K562 (cell line): ENCODE data around the gene PLXDC1. TPM values are rescaled to one million over a fixed set of nuclear protein-coding genes. Genes with fewer than 3 reads are reported as not detected.

Source experiments
- ATAC-seq: fragments of 200-7000 bp; cut with Tn5 transposase; 3 replicates; pipeline ENCODE4 v1.9.1; 2020; ENCODE audit warnings: moderate library complexity
- BruUV-seq: library from RNA; stranded (reverse); fragments of 400-500 nt; replicated peaks from 2 replicates; lab custom pipeline; 2021; lab: Mats Ljungman, UMichigan
- CTCF ChIA-PET: fragments of 300-600 bp; formaldehyde crosslinking; extraction: SDS; loops from one replicate; lab custom pipeline; 2021; ENCODE audit warnings: low intra/inter-chr PET ratio; lab: Yijun Ruan, JAX
- POLR2A ChIA-PET: fragments of 300-600, 350-650 bp; sonication (Branson Sonifier 250); formaldehyde crosslinking; extraction: SDS; loops from one replicate; lab custom pipeline; 2021; ENCODE audit warnings: antibody characterized with exemption, inconsistent platforms; lab: Yijun Ruan, JAX
- DNase-seq, 4 experiments: peaks; one replicate each; pipeline versions ENCODE4 v3.0.0 to v3.0.0-alpha.2; 2011 to 2018; ENCODE audit warnings: low spot score in 3 of 4, mixed read lengths in 3 of 4; ENCODE audit errors: extremely low read depth in 1 of 4
- FAIRE-seq: peaks from 2 replicates; lab custom pipeline; 2011; peaks lifted over from hg19 to GRCh38; lab: Jason Lieb, UNC
- H2AFZ ChIP-seq: 2 replicates; pipeline ENCODE4 v1.6.0; 2011; ENCODE audit warnings: low read depth, low read length, control low read depth, inconsistent platforms
- H3K27ac ChIP-seq: fragments of 200-600 bp; 3 replicates; pipeline ENCODE4 v1.8.0; 2011; ENCODE audit warnings: low read depth, mild to moderate bottlenecking, control low read depth, inconsistent platforms, low read length, moderate library complexity, mixed read lengths; ENCODE audit errors: extremely low read depth
- H3K27me3 ChIP-seq, 2 experiments: fragments of 300-600 bp in 1 of 2; 2 replicates in 1 of 2; 3 replicates in 1 of 2; pipeline versions ENCODE4 v1.6.0 to v1.8.0; 2011; ENCODE audit warnings: inconsistent platforms in 2 of 2, low read length in 2 of 2, mild to moderate bottlenecking in 1 of 2, mixed read lengths in 1 of 2, moderate library complexity in 1 of 2; ENCODE audit not compliant: control insufficient read depth in 2 of 2, insufficient read depth in 2 of 2
- H3K36me3 ChIP-seq: fragments of 300-600 bp; 3 replicates; pipeline ENCODE4 v1.8.0; 2011; ENCODE audit warnings: mild to moderate bottlenecking, low read length, inconsistent platforms; ENCODE audit not compliant: control insufficient read depth, insufficient read depth
- H3K4me1 ChIP-seq, 2 experiments: fragments of 200-600 bp in 1 of 2; replicated peaks in 1 of 2; 2 replicates in 1 of 2; 3 replicates in 1 of 2; pipeline versions ENCODE4 v1.5.1 to v1.8.0; 2011; ENCODE audit warnings: inconsistent platforms in 2 of 2, low read length in 2 of 2, mild to moderate bottlenecking in 1 of 2, mixed read lengths in 1 of 2, moderate library complexity in 1 of 2; ENCODE audit not compliant: control insufficient read depth in 2 of 2, insufficient read depth in 2 of 2
- H3K4me2 ChIP-seq: 2 replicates; pipeline ENCODE4 v1.6.1; 2011; ENCODE audit warnings: low read length, control low read depth, inconsistent platforms, mixed read lengths; ENCODE audit not compliant: insufficient read depth
- H3K4me3 ChIP-seq: fragments of 200-600 bp; sonication (generic), shearing (Covaris generic); 2 replicates; pipeline ENCODE4 v1.5.1; 2016; ENCODE audit warnings: control low read depth, inconsistent platforms
- H3K79me2 ChIP-seq: fragments of 200-600 bp; 3 replicates; pipeline ENCODE4 v1.8.0; 2011; ENCODE audit warnings: low read length, inconsistent platforms; ENCODE audit not compliant: control insufficient read depth, insufficient read depth
- H3K9ac ChIP-seq, 2 experiments: 2 replicates each; pipeline versions ENCODE4 v1.6.0 to v1.6.1; 2011; ENCODE audit warnings: low read depth in 2 of 2, low read length in 2 of 2, control low read depth in 1 of 2, inconsistent platforms in 1 of 2, mild to moderate bottlenecking in 1 of 2, mixed read lengths in 1 of 2; ENCODE audit not compliant: insufficient read depth in 1 of 2
- H3K9me1 ChIP-seq: one replicate; pipeline ENCODE4 v1.6.0; 2011; ENCODE audit warnings: inconsistent platforms, mild to moderate bottlenecking, low read length, moderate library complexity; ENCODE audit not compliant: control insufficient read depth, insufficient read depth
- H3K9me3 ChIP-seq: replicated peaks from 2 replicates; pipeline ENCODE4 v1.5.1; 2011; ENCODE audit warnings: low read depth, low read length, inconsistent platforms; ENCODE audit not compliant: control insufficient read depth, insufficient read depth
- H4K20me1 ChIP-seq: replicated peaks from 2 replicates; pipeline ENCODE4 v1.6.1; 2011; ENCODE audit warnings: low read length, inconsistent platforms, mixed read lengths; ENCODE audit not compliant: control insufficient read depth, insufficient read depth
- ATF3 ChIP-seq, 2 experiments: fragments of 450-650 bp in 1 of 2; sonication (generic) in 1 of 2; formaldehyde crosslinking in 1 of 2; IDR thresholded peaks in 1 of 2; conservative IDR thresholded peaks in 1 of 2; 2 replicates each; pipeline versions ENCODE4 v1.6.1 to v1.8.1; 2016 to 2023; ENCODE audit warnings: mild to moderate bottlenecking in 2 of 2, moderate library complexity in 2 of 2, inconsistent platforms in 1 of 2, missing genetic modification reagents in 1 of 2
- BRF2 ChIP-seq: IDR thresholded peaks from 3 replicates; pipeline ENCODE4 v1.6.1; 2011; ENCODE audit warnings: borderline replicate concordance, mild to moderate bottlenecking; ENCODE audit not compliant: insufficient read length, insufficient read depth
- CBFA2T3 ChIP-seq: fragments of 450-650 bp; IDR thresholded peaks from 2 replicates; pipeline ENCODE4 v1.6.1; 2017
- JUND ChIP-seq, 2 experiments: IDR thresholded peaks; 2 replicates in 1 of 2; 3 replicates in 1 of 2; pipeline ENCODE4 v1.6.1; 2011; ENCODE audit warnings: borderline replicate concordance in 2 of 2, low read depth in 2 of 2, low read length in 2 of 2, improper control_type of control experiment in 1 of 2, missing biosample characterization in 1 of 2, missing genetic modification characterization in 1 of 2, missing genetic modification reagents in 1 of 2
- KAT2B ChIP-seq: IDR thresholded peaks from one replicate; pipeline ENCODE4 v1.6.1; 2012; ENCODE audit warnings: low read depth, mild to moderate bottlenecking, control low read depth, inconsistent platforms, low read length, moderate library complexity
- NELFE ChIP-seq: IDR thresholded peaks from 2 replicates; pipeline ENCODE4 v1.6.1; 2011; ENCODE audit warnings: mild to moderate bottlenecking; ENCODE audit not compliant: insufficient read depth, insufficient read length
- NR4A1 ChIP-seq, 2 experiments: fragments of 250-450 bp in 1 of 2; fragments of 450-650 bp in 1 of 2; sonication (Bioruptor Pico) in 1 of 2; IDR thresholded peaks; 2 replicates each; pipeline versions ENCODE4 v1.4.0 to v1.6.1; 2016 to 2020; ENCODE audit warnings: mild to moderate bottlenecking in 2 of 2, missing compliant biosample characterization in 1 of 2, missing genetic modification characterization in 1 of 2, moderate library complexity in 1 of 2
- SMARCE1 ChIP-seq: fragments of 450-650 bp; IDR thresholded peaks from 2 replicates; pipeline ENCODE4 v1.7.1; 2016; ENCODE audit warnings: mild to moderate bottlenecking
- TAF9B ChIP-seq: fragments of 450-650 bp; IDR thresholded peaks from 2 replicates; pipeline ENCODE4 v1.6.1; 2018; ENCODE audit warnings: mild to moderate bottlenecking; ENCODE audit not compliant: partially characterized antibody
- TRIM25 ChIP-seq: fragments of 450-650 bp; IDR thresholded peaks from 2 replicates; pipeline ENCODE4 v1.7.0; 2016; ENCODE audit warnings: borderline replicate concordance
- U2AF1 ChIP-seq: fragments of 200-400 bp; formaldehyde crosslinking; optimal IDR thresholded peaks from 2 replicates; pipeline ENCODE3; 2017; ENCODE audit warnings: mild to moderate bottlenecking, low read depth, low read length, moderate library complexity
- ZNF165 ChIP-seq: fragments of 250-450 bp; sonication (Bioruptor Pico); IDR thresholded peaks from 2 replicates; pipeline ENCODE4 v1.4.0; 2020; ENCODE audit warnings: borderline replicate concordance
- ZNF224 ChIP-seq: sonication (generic); formaldehyde crosslinking; IDR thresholded peaks from 2 replicates; pipeline ENCODE4 v1.8.0; 2022; ENCODE audit warnings: mild to moderate bottlenecking, missing genetic modification reagents
- ZNF347 ChIP-seq: fragments of 450-650 bp; formaldehyde crosslinking; IDR thresholded peaks from 2 replicates; pipeline ENCODE4 v1.4.0; 2020; ENCODE audit warnings: low read depth, mild to moderate bottlenecking, moderate library complexity
- ZNF512 ChIP-seq: IDR thresholded peaks from 2 replicates; pipeline ENCODE4 v1.6.1; 2016; ENCODE audit warnings: missing genetic modification characterization, missing compliant biosample characterization
- ZNF77 ChIP-seq: fragments of 250-450 bp; sonication (Bioruptor Pico); IDR thresholded peaks from 2 replicates; pipeline ENCODE4 v1.5.0; 2020
- WGBS: fragments of 100-300 bp; shearing (Covaris generic); methylation state at CpG from one replicate; pipeline ENCODE4 v1.1.6; 2016; ENCODE audit warnings: low coverage, mixed read lengths; ENCODE audit not compliant: insufficient coverage; ENCODE audit errors: missing lambda C conversion rate; 5-methylcytosine and 5-hydroxymethylcytosine counted together
- in situ Hi-C: fragments of 300-500 bp; cut with MboI; formaldehyde crosslinking; loops from 4 replicates; pipeline ENCODE4 v1.15.0; 2018; ENCODE audit warnings: inconsistent platforms, mixed read lengths
- intact Hi-C: fragments of 100-400 bp; cut with micrococcal nuclease; formaldehyde crosslinking; loops from 2 replicates; pipeline ENCODE4 v1.14.2; 2022
- polyA plus RNA-seq, 8 experiments: library from polyadenylated mRNA; depleted of rRNA in 4 of 8; stranded (reverse) in 5 of 8; unstranded in 3 of 8; fragments of >200 nt; fragmentation: Nextera tagmentation in 2 of 8; fragmentation: Illumina TruSeq in 1 of 8; extraction: Ambion mirVana in 2 of 8; extraction: Trizol in 1 of 8; gene quantifications; 2 replicates each; pipeline versions ENCODE4 v1.2.1 to v1.2.3, GENCODE V29; 2011 to 2014; ENCODE audit warnings: inconsistent platforms in 1 of 8, missing spikeins in 1 of 8
- total RNA-seq, 7 experiments: library from RNA; depleted of rRNA in 6 of 7; stranded (reverse); fragments of >200 nt in 6 of 7; fragmentation: Illumina TruSeq in 2 of 7; extraction: Trizol in 2 of 7; gene quantifications; 2 replicates each; pipeline versions ENCODE4 v1.2.1 to v1.2.3, GENCODE V29; 2011 to 2021; ENCODE audit warnings: low replicate concordance in 1 of 7

Gene PLXDC1
- total and polyA plus RNA-seq, 9 of the 15 experiments (the other 6 are each of a cell fraction or from before 2014, with no cell fraction given), result not detected

- POLR2A ChIA-PET, result interaction anchor here (0.6 to 1.3 kb wide), 4 partner anchors 7 to 115 kb away, joined by 3 to 5 read pairs (median 3); no protein-coding TSS in a partner anchor
- ATAC-seq (peak; percentile 37; the same call in 2 of the 3 replicates), DNase-seq (peak; percentile 37 to 60 (median 54)), FAIRE-seq (peak; percentile 63)
- in situ Hi-C loops (no loop called here), intact Hi-C loops (no loop called here)
- H2AFZ ChIP-seq, result no peak overlapping the region
- H3K9me3 ChIP-seq, result no peaks in the 10 kb centered on the region
- H3K4me2 ChIP-seq, result no peak overlapping the region
- H3K4me3 ChIP-seq, result no peak overlapping the region
- H3K9me1 ChIP-seq, result peaks cover 5% of the 10 kb centered on the region
- H3K4me1 ChIP-seq, result peaks cover 7 to 33% of the 10 kb centered on the region in 2 experiments
- H3K27me3 ChIP-seq, result no peaks in the 10 kb centered on the region
- H3K27ac ChIP-seq, result peak overlapping the region; percentile 41; the same call in 1 of the 3 replicates
- CTCF ChIA-PET, result interaction anchor here (0.8 to 2.5 kb wide), 2 partner anchors 106 to 193 kb away, joined by 4 to 6 read pairs; no protein-coding TSS in a partner anchor
- H3K36me3 ChIP-seq, result peaks cover 12% of the 10 kb centered on the region; the same call in 2 of the 3 replicates
- no TSS peak for BruUV-seq
- H4K20me1 ChIP-seq, result peaks cover 6% of the 10 kb centered on the region
- H3K9ac ChIP-seq, result peak overlapping the region in 1 of 2 experiments; percentile 54; a peak in 2 of 4 replicates
- no peaks in the 10 kb centered on the region for H3K79me2 ChIP-seq
- WGBS, result 22% methylated on average over 10 of the region's 10 CpGs
- TF ChIP-seq ZNF165 (CRISPR knock-in tag) (no peak), ZNF224 (CRISPR knock-in tag) (no peak), ZNF77 (CRISPR knock-in tag) (no peak), NELFE (no peak), JUND (IDR thresholded peaks at IDR 0.05; ENCODE audit: borderline replicate concordance, low read depth, low read length) (peak; percentile 73), JUND (tag; IDR thresholded peaks at IDR 0.05; ENCODE audit: borderline replicate concordance, low read depth, low read length) (0 out of 3 replicates have a peak, but pooled peaks have one; percentile 43), ATF3 (IDR thresholded peaks at IDR 0.05) (peak; percentile 80), ATF3 (CRISPR knock-in tag; conservative IDR thresholded peaks at IDR 0.05) (no peak), U2AF1 (no peak), KAT2B (no peak), SMARCE1 (0 out of 2 replicates have a peak, but pooled peaks have one; percentile 34), TAF9B (no peak), ZNF512 (tag) (no peak), CBFA2T3 (peak; percentile 25; the same call in 1 of the 2 replicates), TRIM25 (no peak), ZNF347 (CRISPR knock-in tag) (no peak), NR4A1 (CRISPR knock-in tag; IDR thresholded peaks at IDR 0.05) (no peak), NR4A1 (tag; IDR thresholded peaks at IDR 0.05) (no peak), BRF2 (no peak)
Observed at GRCh38 chr17:39175695-39176093, 24.3 kb upstream of the PLXDC1 start.
